ENCODE results near the gene FABP6.
"Not testable (repeated sequence)": the region's sequence is repeated elsewhere in the genome, so short reads cannot be mapped to it uniquely, and the experiment has no call there.

The FABP6 gene

DNA sequence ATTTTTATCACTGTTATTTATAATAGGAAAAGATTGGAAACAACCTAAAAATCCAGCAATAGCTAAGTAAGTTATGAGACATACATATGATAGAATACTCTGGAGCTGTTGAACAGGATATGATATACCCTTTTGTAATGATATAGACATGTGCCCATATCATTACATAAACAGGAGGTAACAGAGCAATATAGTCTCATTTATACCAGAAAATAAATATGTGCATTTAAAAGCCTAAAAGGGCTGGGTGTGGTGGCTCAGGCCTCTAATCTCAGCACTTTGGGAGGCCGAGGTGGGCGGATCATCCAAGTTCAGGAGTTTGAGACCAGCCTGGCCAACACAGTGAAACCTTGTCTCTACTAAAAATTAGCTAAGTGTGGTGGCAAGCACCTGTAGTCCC, 2.3 kb upstream of the FABP6 start:
- no peak for DNase-seq

DNA sequence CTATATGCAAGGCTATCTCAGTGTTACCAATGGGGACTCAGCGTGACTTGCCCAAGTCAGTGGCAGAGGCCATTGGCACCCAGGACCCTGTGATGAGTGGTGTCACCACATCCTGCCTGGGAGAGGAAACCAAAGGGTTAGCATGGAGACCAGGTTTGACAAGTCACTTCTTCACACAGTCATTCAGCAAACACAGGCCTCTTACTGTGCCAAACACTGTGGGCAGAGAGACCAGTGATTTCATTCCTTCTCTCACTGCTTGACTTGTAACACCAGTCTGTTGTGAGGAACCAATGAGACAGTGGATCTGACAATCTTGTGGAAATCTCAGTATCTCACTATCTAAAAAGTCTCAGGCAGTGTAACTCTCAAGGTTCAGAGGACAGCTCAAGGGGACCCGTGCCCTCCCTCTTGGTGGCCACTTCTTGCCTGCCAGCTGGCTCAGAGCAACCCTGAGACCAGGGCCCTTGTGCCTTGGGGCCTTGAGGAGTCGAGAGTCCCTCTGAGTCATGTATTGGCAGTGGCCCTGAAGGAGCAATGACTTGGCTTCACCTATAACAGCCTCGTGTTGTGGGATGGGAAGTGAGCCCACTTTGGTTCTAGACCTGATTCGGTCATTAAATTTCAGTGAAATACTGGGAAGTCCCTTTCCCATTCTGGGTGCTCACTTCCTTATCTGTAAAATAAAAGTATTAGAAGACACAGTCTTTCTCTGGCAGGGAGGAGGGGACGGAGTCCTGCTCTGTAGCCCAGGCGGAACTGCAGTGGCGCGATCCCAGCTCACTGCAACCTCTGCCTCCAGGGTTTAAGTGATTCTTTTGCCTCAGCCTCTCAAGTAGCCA, 1.6 kb downstream of the FABP6 start:
- no peak for DNase-seq

DNA sequence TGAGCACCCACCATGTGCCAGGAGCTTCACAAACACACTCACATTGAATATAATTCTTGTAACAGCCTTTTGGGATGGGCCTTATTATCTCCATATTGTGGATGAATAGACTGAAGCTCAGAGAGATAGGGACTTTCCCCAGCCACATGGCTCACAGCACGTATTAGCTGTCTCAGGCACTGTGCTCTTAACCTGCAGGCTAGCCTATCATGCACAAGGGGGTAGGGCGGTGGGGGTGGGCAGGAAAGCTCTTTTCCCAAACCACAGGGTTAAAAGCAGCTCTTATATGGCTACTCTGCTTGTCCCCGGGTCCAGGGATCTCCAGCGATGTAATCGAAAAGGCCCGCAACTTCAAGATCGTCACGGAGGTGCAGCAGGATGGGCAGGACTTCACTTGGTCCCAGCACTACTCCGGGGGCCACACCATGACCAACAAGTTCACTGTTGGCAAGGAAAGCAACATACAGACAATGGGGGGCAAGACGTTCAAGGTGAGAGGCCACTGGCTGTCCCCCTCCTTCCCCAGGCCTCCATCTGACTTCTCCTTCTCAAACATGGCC, 2.6 kb downstream of the FABP6 start:
- DNase-seq, result no peak

DNA sequence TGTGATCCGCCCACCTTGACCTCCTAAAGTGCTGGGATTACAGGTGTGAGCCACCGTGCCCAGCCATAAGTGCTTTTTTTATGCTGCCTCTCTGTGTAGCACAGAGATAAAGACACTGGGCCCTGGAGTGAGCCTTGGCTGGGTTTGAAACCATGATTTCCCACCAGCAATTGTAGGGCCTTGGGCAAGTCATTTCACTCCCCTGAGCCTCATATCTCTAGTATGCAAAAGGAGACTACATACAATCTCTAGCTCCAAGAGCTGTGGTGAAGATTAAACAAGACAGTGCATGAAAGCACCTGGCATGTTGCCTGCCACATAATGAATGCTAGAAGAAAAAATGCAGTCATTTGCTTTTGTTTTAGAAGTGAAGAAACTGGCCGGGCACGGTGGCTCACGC, 3.9 kb downstream of the FABP6 start:
- no peak for DNase-seq

DNA sequence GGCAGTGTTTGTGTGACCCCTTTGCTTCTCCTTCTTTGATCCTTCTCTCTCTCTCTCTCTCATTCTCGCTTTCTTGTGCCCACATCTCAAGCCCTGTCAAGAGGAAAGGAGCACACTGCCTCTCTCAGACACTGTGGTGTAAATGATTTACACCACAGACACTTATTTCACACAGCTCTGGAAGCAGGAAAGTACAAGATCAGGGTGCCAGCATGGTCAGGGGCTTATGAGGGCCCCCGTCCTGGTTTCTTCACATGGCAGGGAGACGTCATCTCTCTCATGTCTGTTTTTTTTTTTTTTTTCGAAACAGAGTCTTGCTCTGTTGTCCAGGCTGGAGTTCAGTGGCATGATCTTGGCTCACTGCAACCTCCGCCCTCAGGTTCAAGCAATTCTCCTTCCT, 6.4 kb downstream of the FABP6 start:
- no peak for DNase-seq

DNA sequence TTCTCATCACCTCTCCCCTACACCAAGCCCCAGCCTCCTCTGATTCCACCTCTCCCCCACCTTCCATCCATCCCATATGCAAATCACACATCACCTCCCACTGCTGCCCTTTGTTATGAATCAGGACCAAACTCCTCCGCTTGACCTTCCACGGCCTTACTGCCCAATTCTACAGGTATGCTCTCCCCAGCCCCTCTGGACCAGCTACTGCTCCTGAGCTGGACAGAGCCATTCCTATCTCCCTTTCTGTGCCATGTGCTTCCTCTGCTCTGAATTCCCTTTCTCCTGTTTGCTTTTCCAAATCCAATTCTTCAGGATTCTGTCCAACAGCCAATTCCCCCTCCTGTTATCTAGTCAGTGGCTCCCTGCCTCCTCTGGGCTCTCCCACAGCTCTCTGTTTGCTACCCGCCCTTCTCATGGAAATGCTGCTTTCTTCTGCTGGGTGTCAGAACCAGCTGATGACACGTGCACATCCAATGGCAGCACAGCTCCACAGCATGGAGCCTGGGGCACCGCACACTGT, 8.3 kb downstream of the FABP6 start:
- DNase-seq, result no peak

DNA sequence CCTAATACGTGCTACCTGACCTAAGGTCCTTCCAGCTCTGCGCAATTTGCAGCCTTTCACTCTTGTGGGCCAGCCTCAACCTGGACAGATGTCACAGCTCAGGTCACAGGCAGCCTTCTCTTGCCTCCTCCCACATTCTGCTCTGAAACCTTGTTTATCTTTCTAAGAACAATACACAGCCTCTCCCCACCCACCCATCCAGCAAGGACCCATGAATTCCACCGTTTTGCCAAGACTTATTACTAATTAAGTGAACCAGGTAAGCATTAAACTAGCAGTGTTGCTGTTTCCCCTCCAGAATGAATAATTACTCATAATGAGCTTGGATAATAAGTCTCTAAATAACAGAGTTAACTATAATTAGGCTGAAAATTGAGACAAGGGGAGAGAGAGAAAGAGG, 11.0 kb downstream of the FABP6 start:
- no peak for DNase-seq

DNA sequence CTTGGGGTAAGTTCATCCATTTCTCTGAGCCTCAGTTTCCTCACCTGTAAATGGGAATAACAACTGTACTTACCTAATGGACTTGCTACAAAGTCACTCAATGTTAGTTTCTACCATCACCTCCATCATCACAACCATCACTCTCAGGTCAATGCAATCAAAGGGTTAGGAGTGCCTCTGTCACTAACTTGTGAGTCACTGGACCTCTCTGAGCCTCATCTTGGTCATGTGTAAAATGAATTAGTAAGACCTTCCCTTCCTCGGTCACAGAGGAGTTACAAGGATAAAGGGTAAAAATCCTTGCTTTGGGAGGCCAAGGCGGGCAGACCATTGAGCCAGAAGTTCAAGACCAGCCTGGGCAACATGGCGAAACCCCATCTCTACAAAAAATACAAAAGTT, 12.8 kb downstream of the FABP6 start:
- DNase-seq, result no peak

DNA sequence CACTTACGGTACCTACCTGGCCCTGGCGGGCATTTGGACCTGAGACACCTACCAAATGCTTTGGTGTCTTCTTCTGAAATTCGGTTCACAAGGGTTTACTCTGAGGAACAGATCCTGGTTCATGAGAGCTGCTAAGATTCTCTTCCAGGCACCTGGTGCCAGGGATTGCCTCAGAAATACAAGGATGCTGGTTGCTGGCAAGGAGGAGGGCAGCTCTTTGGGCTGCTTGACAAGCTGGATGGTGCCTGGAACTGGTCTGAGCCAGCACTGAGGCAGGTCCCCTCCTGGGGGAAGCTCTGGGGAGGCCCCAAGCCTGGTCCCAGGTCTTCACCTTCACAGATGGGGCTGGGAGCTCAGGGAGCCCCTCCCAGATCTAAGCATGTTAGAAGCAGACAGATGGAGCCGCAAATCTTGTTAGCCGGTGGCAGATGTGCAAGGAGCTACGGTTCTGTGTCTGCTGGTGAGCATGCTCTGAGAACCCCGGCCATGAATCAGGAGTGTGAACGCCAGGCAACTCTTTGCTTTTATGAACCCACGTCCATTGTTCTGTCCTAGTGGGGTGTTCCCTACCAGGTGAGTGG, 16.3 kb downstream of the FABP6 start:
- DNase-seq, result no peak

DNA sequence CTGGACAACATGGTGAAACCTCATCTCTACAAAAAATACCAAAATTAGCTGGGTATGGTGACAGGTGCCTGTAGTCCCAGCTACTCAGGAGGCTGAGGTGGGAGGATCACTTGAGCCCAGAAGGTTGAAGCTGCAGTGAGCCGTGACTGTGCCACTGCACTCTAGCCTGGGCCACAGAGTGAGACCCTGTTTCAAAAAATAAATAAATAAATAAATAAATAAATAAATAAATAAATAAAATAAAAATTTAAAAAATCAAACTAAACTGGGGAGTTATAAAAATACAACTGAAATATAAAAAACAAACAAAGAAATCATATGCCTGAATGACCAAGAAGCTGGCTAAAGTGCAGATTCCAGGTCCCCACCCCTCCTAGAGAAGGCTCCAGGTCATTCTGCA, 20.3 kb downstream of the FABP6 start:
- not testable (repeated sequence) for DNase-seq

DNA sequence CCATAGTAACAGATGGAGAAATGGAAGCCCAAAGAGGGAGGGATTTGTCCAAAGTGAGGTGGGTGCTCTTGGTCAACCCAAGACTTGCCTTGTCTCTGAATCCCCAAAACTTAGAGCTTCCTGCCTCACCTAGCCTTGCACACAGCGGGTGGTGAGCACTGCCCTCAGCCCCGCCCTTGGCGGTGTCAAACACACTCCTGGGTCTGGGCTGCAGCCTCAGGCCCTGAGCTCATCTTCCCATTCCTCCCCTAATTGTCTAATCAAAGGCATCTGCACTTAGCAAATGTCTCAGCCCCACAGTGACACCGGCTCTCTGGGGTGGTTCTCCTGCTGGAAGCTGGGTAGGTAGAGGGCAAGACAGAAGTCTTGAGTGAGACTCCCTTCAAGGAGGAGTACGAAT, 20.9 kb downstream of the FABP6 start:
- no peak for DNase-seq

DNA sequence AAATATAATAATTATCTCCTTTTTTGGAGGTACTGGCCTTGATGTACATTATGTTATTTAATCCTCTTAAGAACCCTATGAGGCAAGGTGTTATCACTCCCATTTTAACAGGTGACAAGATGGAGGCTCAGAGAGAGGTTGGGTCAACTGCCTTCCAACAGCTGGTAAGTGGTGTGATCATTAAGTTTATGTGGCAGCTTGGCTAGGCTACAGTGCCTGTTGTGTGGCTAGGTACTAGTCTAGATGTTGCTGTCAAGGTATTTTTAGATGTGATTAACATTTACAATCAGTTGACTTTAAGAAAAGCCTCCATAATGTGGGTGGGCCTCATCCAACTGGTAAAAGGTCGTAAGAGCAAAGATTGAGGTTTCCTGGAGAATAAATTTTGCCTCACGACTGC, 21.5 kb downstream of the FABP6 start:
- DNase-seq, result no peak

DNA sequence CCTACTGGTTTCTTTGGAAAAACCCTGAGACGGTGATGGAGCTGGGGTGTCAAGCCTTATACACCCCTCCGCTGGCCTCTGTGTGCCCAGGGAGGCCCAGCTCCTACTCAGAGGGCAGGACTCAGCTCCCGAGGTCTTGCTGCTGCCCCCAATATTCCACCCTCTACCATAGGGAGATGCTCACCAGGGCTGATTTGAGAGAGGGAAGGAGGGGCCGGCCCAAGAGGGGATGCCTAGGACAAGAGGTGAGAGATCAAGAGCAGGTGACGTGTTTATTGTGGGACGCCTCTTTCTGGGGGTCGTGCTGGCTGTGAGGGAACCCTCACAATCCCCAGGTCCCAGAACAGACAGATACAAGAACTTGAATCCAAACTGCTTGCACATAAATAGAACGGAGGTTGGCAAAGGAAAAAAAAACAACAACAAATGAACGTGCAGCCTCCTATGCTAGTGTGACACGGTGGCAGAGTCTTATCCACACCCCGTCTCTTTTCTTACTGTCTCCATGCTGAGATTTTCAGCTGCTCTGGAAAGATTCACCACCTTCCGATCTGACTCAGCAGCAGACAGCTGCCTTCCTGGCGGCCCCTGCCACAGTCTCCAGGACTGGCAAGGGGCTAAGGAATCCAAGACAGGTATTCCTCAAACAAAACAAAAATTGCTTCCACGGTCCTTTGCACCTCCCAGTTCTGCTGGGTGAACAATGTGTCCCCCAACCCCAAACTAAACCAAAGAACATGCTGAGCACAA, 22.3 kb downstream of the FABP6 start:
- DNase-seq, result no peak

DNA sequence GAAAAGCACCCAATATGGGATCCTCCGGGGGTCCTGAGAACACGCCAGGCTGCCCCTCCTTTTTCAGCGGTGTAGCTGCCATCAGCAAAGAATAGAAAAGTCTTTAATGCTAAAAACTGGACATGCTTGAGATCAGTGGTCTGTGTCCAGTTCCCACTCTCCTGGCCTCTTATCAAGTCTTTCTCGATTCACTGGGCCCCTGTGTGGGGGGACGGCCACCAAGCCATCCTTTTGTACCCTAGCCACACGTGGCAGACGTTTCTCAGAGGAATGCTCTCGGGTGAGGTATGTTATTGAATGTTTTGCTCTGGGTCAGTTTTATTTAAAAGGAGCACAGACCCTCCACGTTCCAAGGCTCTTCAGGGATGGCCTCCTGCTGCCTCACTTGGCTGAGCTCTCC, 23.6 kb downstream of the FABP6 start:
- DNase-seq, result no peak

DNA sequence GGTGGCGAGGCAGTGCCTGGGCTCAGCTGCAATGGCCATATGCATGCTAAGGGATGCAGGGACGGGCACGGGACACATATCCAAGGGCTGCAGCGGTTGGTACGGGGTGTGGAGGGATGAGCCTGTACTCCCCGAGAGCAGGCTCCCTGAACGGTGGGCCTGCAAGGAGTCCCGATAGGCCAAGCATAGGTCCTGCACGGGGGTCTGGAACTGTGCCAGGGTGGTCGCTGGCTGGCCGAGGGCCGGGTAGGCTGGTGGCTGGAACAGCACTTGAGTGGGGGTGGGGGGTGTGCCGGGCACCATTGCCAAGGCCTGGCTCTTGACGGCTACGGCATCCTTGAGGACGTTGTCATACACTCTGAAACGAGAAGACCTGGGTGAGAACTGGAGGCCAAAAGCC, 24.1 kb downstream of the FABP6 start:
- no peak for DNase-seq

DNA sequence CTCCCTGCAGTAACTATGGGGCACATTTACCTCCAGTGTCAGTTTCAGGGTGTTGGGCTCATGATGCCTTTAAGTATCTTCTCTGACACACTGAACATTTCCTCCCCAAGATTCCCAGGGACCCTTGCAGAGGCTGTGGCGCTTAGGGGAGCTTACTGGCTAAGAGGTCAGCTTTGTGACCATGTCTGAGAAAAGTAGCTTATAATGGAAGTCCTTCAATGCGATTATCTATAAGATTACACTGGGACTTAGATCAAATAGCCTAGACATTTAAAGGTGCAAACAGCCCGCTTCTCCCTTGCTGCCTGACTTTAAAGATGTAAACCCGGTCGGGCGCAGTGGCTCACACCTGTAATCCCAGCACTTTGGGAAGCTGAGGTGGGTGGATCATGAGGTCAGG, 25.4 kb downstream of the FABP6 start:
- DNase-seq, result no peak

DNA sequence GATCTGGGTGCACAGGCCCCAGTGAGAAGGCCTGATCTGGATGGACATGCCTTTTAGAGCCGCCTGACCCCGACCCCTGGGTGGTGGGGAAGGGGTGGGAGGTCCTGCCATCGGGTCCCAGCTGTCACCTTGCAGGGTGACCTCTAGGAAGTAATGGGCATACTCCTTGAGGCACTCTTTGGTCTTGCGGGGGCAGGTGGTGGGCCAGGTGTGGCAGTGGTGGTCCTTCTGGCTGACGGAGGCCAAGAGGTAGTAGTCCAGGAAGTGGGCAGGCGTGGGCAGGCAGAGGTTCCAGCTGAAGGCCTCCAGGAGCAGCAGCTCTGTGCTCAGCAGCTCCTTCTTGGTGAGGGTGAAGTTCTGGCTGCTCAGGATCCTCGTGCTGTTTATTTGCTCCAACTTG, 30.0 kb downstream of the FABP6 start:
- no peak for DNase-seq

DNA sequence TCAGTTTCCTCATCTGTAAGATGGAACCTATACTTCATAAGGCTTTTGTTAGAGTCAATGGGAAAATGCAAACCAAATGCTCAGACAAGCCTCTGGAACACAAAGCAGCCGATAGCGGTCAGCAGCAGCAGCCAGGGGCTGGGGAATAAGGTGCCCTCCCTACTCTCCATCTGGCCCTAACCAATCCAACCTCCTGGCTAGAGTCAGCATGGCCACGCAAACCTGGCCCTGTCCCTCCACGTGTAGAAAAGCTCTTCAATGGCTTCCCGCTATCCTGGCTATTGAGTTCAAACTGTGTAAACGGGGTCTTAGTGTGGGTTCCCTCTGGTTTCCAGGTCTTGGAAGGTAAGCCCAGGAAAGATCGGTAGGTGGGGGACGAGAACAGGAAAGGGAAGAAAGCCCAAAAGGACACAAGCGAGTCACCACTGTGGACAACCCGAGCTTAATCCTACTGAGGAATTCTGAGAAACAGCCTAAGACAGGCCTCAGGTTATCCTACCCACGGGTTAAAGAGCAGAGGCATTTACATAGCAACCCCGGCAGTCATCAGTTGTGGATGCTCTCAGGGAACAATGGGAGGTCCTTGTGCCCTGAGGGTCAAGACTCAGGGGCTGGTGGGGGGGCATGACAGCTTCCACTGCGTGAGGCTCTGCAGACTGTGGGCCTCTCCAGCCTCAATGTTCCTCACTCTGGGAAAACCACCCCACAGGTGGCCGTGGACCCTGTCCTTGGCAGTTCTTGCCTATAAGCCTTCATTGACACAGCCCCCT, 30.9 kb downstream of the FABP6 start:
- DNase-seq, result no peak

DNA sequence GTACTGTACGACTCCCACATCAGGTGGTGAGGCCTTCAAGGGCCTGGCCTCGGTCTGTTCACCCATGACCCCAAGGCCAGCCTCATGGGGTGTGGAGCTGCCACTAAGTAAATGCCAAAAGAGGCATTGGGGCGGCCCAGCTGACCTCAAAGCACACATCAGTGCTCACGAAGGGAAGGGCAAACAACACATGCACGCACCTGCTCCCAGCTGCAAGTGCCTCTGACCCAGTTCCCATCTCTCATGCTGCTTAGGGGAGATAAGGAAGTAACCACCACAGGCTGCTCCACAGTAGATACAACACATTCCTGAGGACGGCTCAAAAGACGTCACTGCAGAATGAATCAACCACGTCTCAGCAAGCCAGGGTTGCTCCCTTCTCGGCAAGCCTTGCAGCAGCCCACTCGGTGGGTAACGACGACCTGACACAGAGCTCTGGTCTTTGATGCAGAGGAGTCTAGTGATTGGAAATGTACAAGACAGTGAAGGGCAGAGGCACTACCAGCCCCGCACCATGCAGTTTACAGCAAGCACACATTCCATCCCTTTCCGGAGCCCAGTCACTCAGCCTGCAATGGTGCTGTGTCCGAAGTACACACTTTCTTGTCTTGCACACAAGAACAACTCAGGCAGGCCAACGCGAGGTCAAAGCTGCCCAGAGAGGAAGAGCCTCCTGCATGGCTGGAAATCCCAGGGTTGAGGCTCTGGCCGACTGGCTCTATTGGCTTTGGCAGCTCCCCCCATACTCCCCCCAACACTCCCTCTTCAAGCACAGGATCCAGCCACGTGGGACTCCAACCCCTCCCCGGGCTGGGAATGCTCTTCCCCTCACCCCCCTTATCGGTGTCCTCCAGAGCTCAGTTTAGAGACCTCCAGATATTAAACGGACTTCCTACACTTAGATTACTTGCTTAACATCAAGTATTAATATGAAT, 31.8 kb downstream of the FABP6 start:
- no peak for DNase-seq

DNA sequence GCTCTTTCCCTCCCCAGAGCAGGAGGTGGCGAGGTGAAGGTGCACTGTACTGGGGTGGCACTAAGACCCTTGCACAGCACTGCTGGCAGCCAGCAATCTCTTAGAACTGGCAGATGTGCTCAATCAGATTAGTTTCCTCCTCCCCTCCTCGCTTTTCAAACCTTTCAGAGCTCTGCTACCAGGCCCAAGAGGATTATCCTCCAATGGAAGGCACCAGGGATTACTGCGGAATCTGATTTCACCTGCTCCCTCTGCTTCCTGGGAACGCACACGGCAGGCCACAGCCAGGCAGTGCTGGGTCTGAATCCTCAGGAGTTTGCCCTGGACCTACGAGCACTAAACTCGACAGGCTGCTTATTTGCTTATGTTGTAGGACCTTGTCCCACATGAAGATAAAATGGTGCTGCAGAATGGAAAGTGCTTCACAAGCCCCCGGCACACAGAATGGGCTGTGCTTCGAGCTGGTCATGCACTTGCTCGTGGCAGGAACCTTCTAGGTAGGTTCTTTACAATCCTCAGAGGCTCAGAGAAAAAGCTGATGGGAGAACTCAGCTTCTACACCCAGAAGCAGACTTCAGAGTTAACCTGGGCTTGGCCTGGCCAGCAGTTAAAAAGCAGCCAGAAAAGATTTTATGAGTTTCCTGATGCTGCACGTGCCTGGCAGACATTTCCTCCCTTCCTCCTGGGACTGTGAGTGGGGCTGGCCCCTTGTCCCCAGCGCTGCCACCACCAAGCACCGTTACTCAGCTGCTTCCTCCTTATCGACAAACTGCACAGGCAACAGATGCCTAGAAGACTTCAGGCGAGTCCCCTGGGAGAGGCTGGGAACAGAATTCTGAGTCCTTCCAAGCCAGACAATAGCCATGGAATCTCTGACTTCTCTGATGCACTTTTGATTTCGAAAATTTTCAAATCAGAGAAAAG, 33.1 kb downstream of the FABP6 start:
- DNase-seq, result no peak
